NB4 (cell line): Measurements from ENCODE around the gene TMEM267.

Experiments used
- POLR2A ChIP-seq: IDR thresholded peaks from 2 replicates; pipeline ENCODE4 v1.6.1; 2011; ENCODE audit warnings: mild to moderate bottlenecking; ENCODE audit not compliant: insufficient read length; ENCODE audit errors: extremely low read depth
- TF ChIP-seq, protein P1 (sequence below): IDR thresholded peaks from one replicate; pipeline ENCODE4 v1.5.1; 2012; ENCODE audit warnings: low read depth, low read length

DNA sequence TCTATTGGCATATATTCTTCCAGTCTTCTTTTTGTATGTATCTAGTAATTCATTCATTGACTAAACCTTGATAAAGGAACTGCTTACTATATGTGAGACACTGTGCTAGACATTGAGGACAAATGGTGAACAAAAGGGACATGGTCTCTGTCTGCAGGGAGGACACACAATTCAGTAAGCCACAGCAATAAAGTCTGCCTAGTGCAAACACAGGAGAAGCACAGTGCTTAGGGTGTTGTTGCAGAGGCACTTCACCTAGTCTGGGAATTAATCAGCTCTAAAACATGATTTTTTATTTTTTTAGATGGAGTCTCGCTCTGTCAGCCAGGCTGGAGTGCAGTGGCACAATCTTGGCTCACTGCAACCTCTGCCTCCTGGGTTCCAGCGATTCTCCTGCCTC, 65.1 kb downstream of the TMEM267 start:
- TF ChIP-seq, protein P1, sequence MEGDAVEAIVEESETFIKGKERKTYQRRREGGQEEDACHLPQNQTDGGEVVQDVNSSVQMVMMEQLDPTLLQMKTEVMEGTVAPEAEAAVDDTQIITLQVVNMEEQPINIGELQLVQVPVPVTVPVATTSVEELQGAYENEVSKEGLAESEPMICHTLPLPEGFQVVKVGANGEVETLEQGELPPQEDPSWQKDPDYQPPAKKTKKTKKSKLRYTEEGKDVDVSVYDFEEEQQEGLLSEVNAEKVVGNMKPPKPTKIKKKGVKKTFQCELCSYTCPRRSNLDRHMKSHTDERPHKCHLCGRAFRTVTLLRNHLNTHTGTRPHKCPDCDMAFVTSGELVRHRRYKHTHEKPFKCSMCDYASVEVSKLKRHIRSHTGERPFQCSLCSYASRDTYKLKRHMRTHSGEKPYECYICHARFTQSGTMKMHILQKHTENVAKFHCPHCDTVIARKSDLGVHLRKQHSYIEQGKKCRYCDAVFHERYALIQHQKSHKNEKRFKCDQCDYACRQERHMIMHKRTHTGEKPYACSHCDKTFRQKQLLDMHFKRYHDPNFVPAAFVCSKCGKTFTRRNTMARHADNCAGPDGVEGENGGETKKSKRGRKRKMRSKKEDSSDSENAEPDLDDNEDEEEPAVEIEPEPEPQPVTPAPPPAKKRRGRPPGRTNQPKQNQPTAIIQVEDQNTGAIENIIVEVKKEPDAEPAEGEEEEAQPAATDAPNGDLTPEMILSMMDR = no peak
- no peak for TF ChIP-seq POLR2A
